MG63 (cell line): Measurements from ENCODE around the gene CASP9. TPM values are rescaled to one million over a fixed set of nuclear protein-coding genes. Genes with fewer than 3 reads are reported as not detected.
"Not testable (repeated sequence)": the region's sequence is repeated elsewhere in the genome, so short reads cannot be mapped to it uniquely, and the experiment has no call there.

Experiments used
- DNase-seq: peaks from one replicate; pipeline ENCODE4 v3.0.0-alpha.2; 2020
- H3K27me3 ChIP-seq: fragments of 250-450 bp; sonication (Bioruptor Pico); 2 replicates; pipeline ENCODE4 v1.5.1; 2020; ENCODE audit warnings: mild to moderate bottlenecking, moderate library complexity
- H3K36me3 ChIP-seq: fragments of 250-450 bp; sonication (Bioruptor Pico); 2 replicates; pipeline ENCODE4 v1.5.1; 2020; ENCODE audit warnings: mild to moderate bottlenecking, moderate library complexity
- H3K4me3 ChIP-seq: fragments of 250-450 bp; sonication (Bioruptor Pico); 2 replicates; pipeline ENCODE4 v1.5.1; 2020; ENCODE audit warnings: mild to moderate bottlenecking, moderate library complexity
- H3K9me3 ChIP-seq: fragments of 250-450 bp; sonication (Bioruptor Pico); 2 replicates; pipeline ENCODE4 v1.5.1; 2020; ENCODE audit warnings: mild to moderate bottlenecking, moderate library complexity
- total RNA-seq: library from RNA; depleted of rRNA; stranded (reverse); fragments of >200 nt; shearing (Covaris generic); gene quantifications from 2 replicates; pipeline ENCODE4 v1.2.3, GENCODE V29; 2014; ENCODE audit warnings: low replicate concordance

CASP9 gene
- total RNA-seq, 1 experiment from 2014 or later: 5.3 TPM

- no peak for DNase-seq
- H3K4me3 ChIP-seq: no peak overlapping the region
- no peaks in the 10 kb centered on the region for H3K9me3 ChIP-seq
- peaks cover 52% of the 10 kb centered on the region for H3K36me3 ChIP-seq
- H3K27me3 ChIP-seq: no peaks in the 10 kb centered on the region
These were observed 14.8 kb upstream of the CASP9 start for GRCh38 chr1:15538771-15539170.

- Histone ChIP-seq H3K27me3 (no peaks in the 10 kb centered on the region), H3K36me3 (peaks cover 19% of the 10 kb centered on the region), H3K9me3 (no peaks in the 10 kb centered on the region), H3K4me3 (no peak overlapping the region)
- DNase-seq: no peak
These were observed 7.7 kb upstream of the CASP9 start for GRCh38 chr1:15531682-15532081.

- no peaks in the 10 kb centered on the region for H3K27me3 ChIP-seq
- DNase-seq: no peak
- no peak overlapping the region for H3K4me3 ChIP-seq
- peaks cover 13% of the 10 kb centered on the region for H3K36me3 ChIP-seq
- H3K9me3 ChIP-seq: no peaks in the 10 kb centered on the region
These were observed 7.0 kb upstream of the CASP9 start for GRCh38 chr1:15531003-15531402.

- Histone ChIP-seq H3K4me3 (peak within 1 kb of the TSS; percentile 87), H3K9me3 (no peaks in the 10 kb centered on the region), H3K27me3 (no peaks in the 10 kb centered on the region), H3K36me3 (peaks cover 2% of the 10 kb centered on the region)
- peak; percentile 99 for DNase-seq
These were observed 2.7 kb upstream of the CASP9 start, which contains the start of gene DNAJC16 for GRCh38 chr1:15526490-15527339. Gene DNAJC16 (plus strand): TSS chr1:15526848. CDS start chr1:15529106, 2,258 bp downstream.

- no peaks in the 10 kb centered on the region for H3K27me3 ChIP-seq
- H3K36me3 ChIP-seq: peaks cover 2% of the 10 kb centered on the region
- H3K4me3 ChIP-seq: peak overlapping the region; percentile 87
- DNase-seq: no peak
- no peaks in the 10 kb centered on the region for H3K9me3 ChIP-seq
These were observed 2.0 kb upstream of the CASP9 start for GRCh38 chr1:15526021-15526489.

GRCh38 chr1:15525050-15526020 is 1.3 kb upstream of the CASP9 start:
- Histone ChIP-seq H3K4me3 (peak overlapping the region; percentile 87), H3K36me3 (peaks cover 2% of the 10 kb centered on the region), H3K27me3 (no peaks in the 10 kb centered on the region), H3K9me3 (no peaks in the 10 kb centered on the region)
- DNase-seq: peak; percentile 96

- peak overlapping the region; percentile 74 for H3K4me3 ChIP-seq
- no peaks in the 10 kb centered on the region for H3K9me3 ChIP-seq
- H3K27me3 ChIP-seq: no peaks in the 10 kb centered on the region
- peak; percentile 97 for DNase-seq
- peaks cover 2% of the 10 kb centered on the region for H3K36me3 ChIP-seq
These were observed 451 bp upstream of the CASP9 start for GRCh38 chr1:15524283-15525049.

GRCh38 chr1:15523104-15524020 is 653 bp downstream of the CASP9 start:
- no peak for DNase-seq
- Histone ChIP-seq H3K27me3 (no peaks in the 10 kb centered on the region), H3K4me3 (peak overlapping the region; percentile 53), H3K36me3 (no peaks in the 10 kb centered on the region), H3K9me3 (no peaks in the 10 kb centered on the region)

GRCh38 chr1:15522551-15522950 is 1.5 kb downstream of the CASP9 start:
- no peak for DNase-seq
- Histone ChIP-seq H3K9me3 (no peaks in the 10 kb centered on the region), H3K4me3 (no peak overlapping the region), H3K27me3 (no peaks in the 10 kb centered on the region), H3K36me3 (no peaks in the 10 kb centered on the region)

GRCh38 chr1:15521206-15521906 is 2.7 kb downstream of the CASP9 start:
- not testable (repeated sequence) for DNase-seq, H3K9me3 ChIP-seq, H3K4me3 ChIP-seq, H3K27me3 ChIP-seq, H3K36me3 ChIP-seq

- no peaks in the 10 kb centered on the region for H3K9me3 ChIP-seq
- no peak for DNase-seq
- H3K27me3 ChIP-seq: no peaks in the 10 kb centered on the region
These were observed 4.4 kb downstream of the CASP9 start for GRCh38 chr1:15519625-15520024.

GRCh38 chr1:15515022-15515663 is 8.9 kb downstream of the CASP9 start:
- no peaks in the 10 kb centered on the region for H3K9me3 ChIP-seq
- H3K27me3 ChIP-seq: no peaks in the 10 kb centered on the region
- no peak for DNase-seq
- peaks cover 3% of the 10 kb centered on the region; the same call in 1 of the 2 replicates for H3K36me3 ChIP-seq
- H3K4me3 ChIP-seq: no peak overlapping the region

More at GRCh38 chr1:15519625-15520024, 4.4 kb downstream of the CASP9 start:
- H3K4me3 ChIP-seq: no peak overlapping the region
- H3K36me3 ChIP-seq: peaks cover 3% of the 10 kb centered on the region; the same call in 1 of the 2 replicates

- not testable (repeated sequence) for H3K36me3 ChIP-seq, H3K9me3 ChIP-seq, H3K27me3 ChIP-seq, H3K4me3 ChIP-seq, DNase-seq
These were observed 9.5 kb downstream of the CASP9 start for GRCh38 chr1:15514557-15514956.

GRCh38 chr1:15513919-15514318 is 10.1 kb downstream of the CASP9 start:
- H3K4me3 ChIP-seq: no peak overlapping the region
- H3K36me3 ChIP-seq: peaks cover 3% of the 10 kb centered on the region; the same call in 1 of the 2 replicates
- H3K27me3 ChIP-seq: no peaks in the 10 kb centered on the region
- no peaks in the 10 kb centered on the region for H3K9me3 ChIP-seq
- DNase-seq: no peak
